ENCODE results near the gene HLA-DPB1.

Gene HLA-DPB1

DNA sequence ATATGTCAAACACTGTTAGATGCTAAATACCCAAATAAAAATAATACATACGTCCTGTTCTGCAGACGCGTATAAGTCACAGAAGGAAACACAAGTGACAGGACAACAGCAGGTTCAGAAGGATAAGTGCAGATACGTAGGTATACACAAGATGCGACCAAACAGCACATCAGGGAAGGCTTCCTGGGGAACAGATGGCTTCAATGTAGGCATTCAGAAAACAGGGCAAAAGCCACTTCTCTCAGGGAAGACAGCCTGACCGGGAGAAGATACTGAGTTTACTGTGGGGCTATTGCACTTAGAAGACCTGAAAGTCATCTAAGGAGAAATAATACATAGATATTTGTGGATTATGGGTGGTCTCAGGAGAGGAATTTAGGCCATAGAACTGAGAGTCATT lies 4.2 kb upstream of the HLA-DPB1 start:
- Histone ChIP-seq H3K36me3 (ENCODE audit: control insufficient read depth, insufficient read depth, low read length) (no peaks in the 10 kb centered on the region), H3K27ac (ENCODE audit: low read depth, low read length, severe bottlenecking) (no peak overlapping the region), H3K4me3 (ENCODE audit: extremely low read depth, insufficient read depth, low read length, poor library complexity, severe bottlenecking) (no peak overlapping the region), H3K4me1 (ENCODE audit: control insufficient read depth, insufficient read depth, low read length, poor library complexity, severe bottlenecking) (no peaks in the 10 kb centered on the region), H3K9me3 (ENCODE audit: control insufficient read depth, low read length) (no peaks in the 10 kb centered on the region)
- 95 to 98% methylated on average over 4 to 6 of the region's 6 CpGs for WGBS, 2 experiments (ENCODE audit: insufficient coverage in 2 of 2)

DNA sequence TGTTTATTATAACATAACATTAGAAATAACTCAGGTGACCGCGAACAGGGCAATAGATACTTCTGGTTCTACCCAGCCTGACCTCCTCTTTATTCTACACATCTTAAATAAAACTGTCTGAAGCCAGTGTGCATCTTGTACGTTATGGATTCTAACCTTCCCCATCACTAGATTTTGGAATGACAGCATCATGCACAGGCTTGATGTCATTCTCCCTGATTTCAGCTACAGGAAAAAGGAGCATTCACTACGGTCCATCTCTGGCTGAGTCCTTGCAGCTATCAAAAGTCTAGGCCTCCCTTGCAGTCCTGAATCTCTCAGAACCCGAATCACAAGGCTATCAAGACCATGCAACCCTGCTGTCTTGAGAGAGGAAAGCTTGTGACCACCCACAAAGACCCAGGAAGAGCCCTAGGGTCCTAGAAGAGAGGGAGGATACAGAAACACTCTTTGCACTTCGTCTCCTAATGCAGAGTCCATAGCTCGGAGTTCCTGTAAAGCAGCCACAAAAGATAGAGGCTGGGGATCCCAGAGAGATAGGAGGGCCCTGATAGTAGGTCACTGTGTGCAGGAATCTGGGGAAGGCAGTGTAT lies 3.2 kb upstream of the HLA-DPB1 start:
- no peak overlapping the region for H3K27ac ChIP-seq (ENCODE audit: low read depth, low read length, severe bottlenecking)
- 87 to 92% methylated on average over 5 to 7 of the region's 7 CpGs for WGBS, 2 experiments (ENCODE audit: insufficient coverage in 2 of 2)
- no peaks in the 10 kb centered on the region for H3K36me3 ChIP-seq (ENCODE audit: control insufficient read depth, insufficient read depth, low read length)
- H3K4me1 ChIP-seq (ENCODE audit: control insufficient read depth, insufficient read depth, low read length, poor library complexity, severe bottlenecking), result no peaks in the 10 kb centered on the region
- no peak overlapping the region for H3K4me3 ChIP-seq (ENCODE audit: extremely low read depth, insufficient read depth, low read length, poor library complexity, severe bottlenecking)
- H3K9me3 ChIP-seq (ENCODE audit: control insufficient read depth, low read length), result no peaks in the 10 kb centered on the region

- H3K36me3 ChIP-seq (ENCODE audit: control insufficient read depth, insufficient read depth, low read length), result no peaks in the 10 kb centered on the region
- no peak within 1 kb of the TSS for H3K4me3 ChIP-seq (ENCODE audit: extremely low read depth, insufficient read depth, low read length, poor library complexity, severe bottlenecking)
Measured at GRCh38 chr6:33073431-33073871, 2.3 kb upstream of the HLA-DPB1 start, which contains the start of gene HLA-DPA1. Gene HLA-DPA1 (minus strand): TSS chr6:33073649.

DNA sequence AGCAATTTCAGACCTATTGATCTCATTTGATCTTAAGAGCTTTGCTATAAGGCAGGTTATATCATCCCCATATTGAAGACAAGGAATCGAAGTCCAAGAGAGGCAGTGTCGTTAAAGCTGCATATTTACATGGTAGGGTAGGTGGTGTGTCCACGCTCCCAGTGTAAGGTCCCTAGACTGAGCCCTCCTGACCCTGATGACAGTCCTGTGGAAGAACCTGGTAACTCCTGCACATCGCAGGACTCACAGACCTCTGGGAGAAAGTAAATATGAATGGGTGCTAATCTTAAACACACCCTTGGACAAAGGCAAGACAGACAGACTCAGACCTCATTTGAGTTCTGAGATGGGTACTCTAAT lies 602 bp upstream of the HLA-DPB1 start:
- 100% methylated on average over 1 of the region's 4 CpGs; no CpG with 5 or more reads in 1 of the 2 experiments for WGBS, 2 experiments (ENCODE audit: insufficient coverage in 2 of 2)
- H3K4me1 ChIP-seq (ENCODE audit: control insufficient read depth, insufficient read depth, low read length, poor library complexity, severe bottlenecking), result no peaks in the 10 kb centered on the region
- no peaks in the 10 kb centered on the region for H3K9me3 ChIP-seq (ENCODE audit: control insufficient read depth, low read length)
- H3K27ac ChIP-seq (ENCODE audit: low read depth, low read length, severe bottlenecking), result no peak overlapping the region
- H3K4me3 ChIP-seq (ENCODE audit: extremely low read depth, insufficient read depth, low read length, poor library complexity, severe bottlenecking), result no peak overlapping the region
- no peaks in the 10 kb centered on the region for H3K36me3 ChIP-seq (ENCODE audit: control insufficient read depth, insufficient read depth, low read length)

More at GRCh38 chr6:33073431-33073871, 2.3 kb upstream of the HLA-DPB1 start, which contains the start of gene HLA-DPA1:
- Histone ChIP-seq H3K4me1 (ENCODE audit: control insufficient read depth, insufficient read depth, low read length, poor library complexity, severe bottlenecking) (no peaks in the 10 kb centered on the region), H3K9me3 (ENCODE audit: control insufficient read depth, low read length) (no peaks in the 10 kb centered on the region), H3K27ac (ENCODE audit: low read depth, low read length, severe bottlenecking) (no peak within 1 kb of the TSS)
- WGBS, 2 experiments (ENCODE audit: insufficient coverage in 2 of 2), result 74 to 81% methylated on average over 6 of the region's 8 CpGs

DNA sequence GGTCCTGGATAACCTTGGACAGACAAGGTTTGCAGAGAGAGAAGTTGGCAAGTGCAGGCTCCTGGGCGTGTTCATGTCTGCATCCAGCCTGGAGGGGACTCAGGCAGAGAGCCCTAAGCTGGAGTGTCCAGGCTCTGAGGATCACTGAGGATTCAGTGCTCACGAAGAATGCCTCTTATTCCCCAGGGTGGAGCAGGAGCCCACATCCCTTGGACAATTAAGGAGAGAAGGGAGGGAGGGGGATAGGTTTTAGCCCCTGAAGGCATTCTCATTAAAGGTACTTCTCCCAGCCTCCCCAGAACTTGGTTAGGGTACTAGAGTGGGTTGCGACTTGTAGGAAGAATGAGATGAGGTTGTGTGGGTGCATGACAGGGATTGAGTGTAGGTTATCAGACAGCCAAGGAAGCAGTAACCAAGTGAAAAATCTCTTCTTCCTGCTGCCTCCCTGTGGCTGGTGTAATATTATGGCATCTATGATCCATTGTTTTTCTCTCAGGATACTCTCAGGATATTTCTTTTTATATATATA lies 680 bp downstream of the HLA-DPB1 start:
- Histone ChIP-seq H3K9me3 (ENCODE audit: control insufficient read depth, low read length) (no peaks in the 10 kb centered on the region), H3K4me3 (ENCODE audit: extremely low read depth, insufficient read depth, low read length, poor library complexity, severe bottlenecking) (no peak overlapping the region), H3K4me1 (ENCODE audit: control insufficient read depth, insufficient read depth, low read length, poor library complexity, severe bottlenecking) (no peaks in the 10 kb centered on the region), H3K36me3 (ENCODE audit: control insufficient read depth, insufficient read depth, low read length) (no peaks in the 10 kb centered on the region), H3K27ac (ENCODE audit: low read depth, low read length, severe bottlenecking) (no peak overlapping the region)
- 70 to 89% methylated on average over 1 to 2 of the region's 3 CpGs for WGBS, 2 experiments (ENCODE audit: insufficient coverage in 2 of 2)

- Histone ChIP-seq H3K9me3 (ENCODE audit: control insufficient read depth, low read length) (no peaks in the 10 kb centered on the region), H3K36me3 (ENCODE audit: control insufficient read depth, insufficient read depth, low read length) (no peaks in the 10 kb centered on the region)
Measured at GRCh38 chr6:33077908-33078307, 2.1 kb downstream of the HLA-DPB1 start.

DNA sequence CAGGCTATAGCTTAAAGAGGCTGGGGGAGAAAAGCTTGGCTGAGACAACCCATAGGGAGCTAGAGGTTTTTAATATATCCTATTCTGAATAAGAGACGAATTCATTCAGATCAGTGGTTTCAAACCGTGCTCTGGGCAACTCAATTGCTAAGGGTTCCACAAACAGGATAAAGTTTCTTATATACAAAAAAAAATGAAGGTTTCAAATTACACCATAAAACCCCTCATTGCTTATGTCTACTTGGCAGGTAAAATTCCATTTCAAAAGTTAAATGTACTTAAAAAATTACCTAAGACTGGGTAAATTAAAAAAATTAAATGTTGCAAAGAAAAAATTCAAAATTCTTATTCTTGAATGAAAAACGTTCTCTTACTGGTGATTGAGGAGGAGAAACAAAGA lies 2.7 kb downstream of the HLA-DPB1 start:
- H3K36me3 ChIP-seq (ENCODE audit: control insufficient read depth, insufficient read depth, low read length), result no peaks in the 10 kb centered on the region
- no peaks in the 10 kb centered on the region for H3K9me3 ChIP-seq (ENCODE audit: control insufficient read depth, low read length)
- H3K27ac ChIP-seq (ENCODE audit: low read depth, low read length, severe bottlenecking), result no peak overlapping the region
- H3K4me3 ChIP-seq (ENCODE audit: extremely low read depth, insufficient read depth, low read length, poor library complexity, severe bottlenecking), result no peak overlapping the region
- WGBS, 2 experiments (ENCODE audit: insufficient coverage in 2 of 2), result 89% methylated on average over 1 of the region's 3 CpGs; no CpG with 5 or more reads in 1 of the 2 experiments
- H3K4me1 ChIP-seq (ENCODE audit: control insufficient read depth, insufficient read depth, low read length, poor library complexity, severe bottlenecking), result no peaks in the 10 kb centered on the region

More at GRCh38 chr6:33077908-33078307, 2.1 kb downstream of the HLA-DPB1 start:
- Histone ChIP-seq H3K4me3 (ENCODE audit: extremely low read depth, insufficient read depth, low read length, poor library complexity, severe bottlenecking) (no peak overlapping the region), H3K27ac (ENCODE audit: low read depth, low read length, severe bottlenecking) (no peak overlapping the region), H3K4me1 (ENCODE audit: control insufficient read depth, insufficient read depth, low read length, poor library complexity, severe bottlenecking) (no peaks in the 10 kb centered on the region)
- WGBS, 2 experiments (ENCODE audit: insufficient coverage in 2 of 2), result 55 to 57% methylated on average over 4 of the region's 5 CpGs

GRCh38 chr6:33078919-33079521 lies 3.2 kb downstream of the HLA-DPB1 start:
- Histone ChIP-seq H3K27ac (ENCODE audit: low read depth, low read length, severe bottlenecking) (no peak overlapping the region), H3K36me3 (ENCODE audit: control insufficient read depth, insufficient read depth, low read length) (no peaks in the 10 kb centered on the region), H3K4me1 (ENCODE audit: control insufficient read depth, insufficient read depth, low read length, poor library complexity, severe bottlenecking) (no peaks in the 10 kb centered on the region), H3K9me3 (ENCODE audit: control insufficient read depth, low read length) (no peaks in the 10 kb centered on the region), H3K4me3 (ENCODE audit: extremely low read depth, insufficient read depth, low read length, poor library complexity, severe bottlenecking) (no peak overlapping the region)
- 100% methylated on average over 1 of the region's 2 CpGs for WGBS, 2 experiments (ENCODE audit: insufficient coverage in 2 of 2)

DNA sequence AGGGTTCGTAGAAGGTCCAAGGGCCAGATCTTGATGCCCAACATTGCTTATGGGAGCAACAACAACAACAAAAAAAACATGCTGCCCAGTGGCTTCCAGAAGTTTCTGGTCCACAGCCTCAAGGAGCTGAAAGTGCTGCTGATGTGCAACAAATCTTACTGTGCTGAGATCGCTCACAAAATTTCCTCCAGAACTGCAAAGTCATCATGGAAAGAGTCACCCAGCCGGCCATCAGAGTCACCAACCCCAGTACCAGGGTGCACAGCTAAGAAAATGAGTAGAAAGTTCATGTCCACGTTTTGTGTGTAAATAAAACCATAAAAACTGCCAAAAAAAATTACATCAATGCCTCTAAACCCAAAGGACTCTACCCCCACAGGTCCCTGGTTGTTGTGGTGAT lies 3.8 kb downstream of the HLA-DPB1 start:
- no peak overlapping the region for H3K27ac ChIP-seq (ENCODE audit: low read depth, low read length, severe bottlenecking)
- no peaks in the 10 kb centered on the region for H3K4me1 ChIP-seq (ENCODE audit: control insufficient read depth, insufficient read depth, low read length, poor library complexity, severe bottlenecking)
- WGBS, 2 experiments (ENCODE audit: insufficient coverage in 2 of 2), result 83 to 100% methylated on average over 1 to 2 of the region's 4 CpGs
- H3K4me3 ChIP-seq (ENCODE audit: extremely low read depth, insufficient read depth, low read length, poor library complexity, severe bottlenecking), result no peak overlapping the region
- no peaks in the 10 kb centered on the region for H3K9me3 ChIP-seq (ENCODE audit: control insufficient read depth, low read length)
- H3K36me3 ChIP-seq (ENCODE audit: control insufficient read depth, insufficient read depth, low read length), result no peaks in the 10 kb centered on the region

DNA sequence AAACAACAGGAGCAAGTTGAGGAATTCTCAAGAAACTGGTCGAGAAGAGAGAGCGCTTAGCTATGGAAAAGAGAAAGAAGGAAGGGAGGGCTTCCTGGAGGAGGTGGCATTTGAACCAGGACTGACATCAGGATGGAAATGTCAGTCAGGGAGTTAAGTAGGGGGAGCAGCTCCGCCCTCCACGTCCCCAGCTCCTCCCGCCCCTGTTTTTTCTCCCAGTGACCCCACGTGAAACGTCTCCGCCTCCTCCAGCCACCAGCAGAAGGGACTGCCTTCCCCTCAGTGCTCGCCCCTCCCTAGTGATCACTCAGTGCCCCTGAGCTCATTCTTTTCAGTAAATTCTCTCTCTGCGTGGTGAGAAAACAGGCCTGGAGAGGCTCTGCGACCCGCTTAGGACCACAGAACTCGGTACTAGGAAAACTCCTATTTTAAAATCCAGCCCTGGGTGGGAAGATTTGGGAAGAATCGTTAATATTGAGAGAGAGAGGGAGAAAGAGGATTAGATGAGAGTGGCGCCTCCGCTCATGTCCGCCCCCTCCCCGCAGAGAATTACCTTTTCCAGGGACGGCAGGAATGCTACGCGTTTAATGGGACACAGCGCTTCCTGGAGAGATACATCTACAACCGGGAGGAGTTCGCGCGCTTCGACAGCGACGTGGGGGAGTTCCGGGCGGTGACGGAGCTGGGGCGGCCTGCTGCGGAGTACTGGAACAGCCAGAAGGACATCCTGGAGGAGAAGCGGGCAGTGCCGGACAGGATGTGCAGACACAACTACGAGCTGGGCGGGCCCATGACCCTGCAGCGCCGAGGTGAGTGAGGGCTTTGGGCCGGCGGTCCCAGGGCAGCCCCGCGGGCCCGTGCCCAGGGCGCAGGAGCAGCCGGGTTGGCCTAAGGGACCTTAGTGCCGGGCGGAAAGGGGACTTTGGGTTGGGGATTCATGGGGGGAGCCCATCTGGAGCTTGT lies 4.6 kb downstream of the HLA-DPB1 start:
- Histone ChIP-seq H3K36me3 (ENCODE audit: control insufficient read depth, insufficient read depth, low read length) (no peaks in the 10 kb centered on the region), H3K4me3 (ENCODE audit: extremely low read depth, insufficient read depth, low read length, poor library complexity, severe bottlenecking) (peak overlapping the region; percentile 36), H3K9me3 (ENCODE audit: control insufficient read depth, low read length) (no peaks in the 10 kb centered on the region), H3K4me1 (ENCODE audit: control insufficient read depth, insufficient read depth, low read length, poor library complexity, severe bottlenecking) (no peaks in the 10 kb centered on the region), H3K27ac (ENCODE audit: low read depth, low read length, severe bottlenecking) (peak overlapping the region; percentile 58)
- 9 to 16% methylated on average over 34 to 39 of the region's 49 CpGs for WGBS, 2 experiments (ENCODE audit: insufficient coverage in 2 of 2)

All from mesodermal cell (in vitro differentiated cells).